GM10266 (cell line): ENCODE measurements around the gene AP1G2.
"Not testable (repeated sequence)": the region's sequence is repeated elsewhere in the genome, so short reads cannot be mapped to it uniquely, and the experiment has no call there.

Experiments
- DNase-seq: peaks from one replicate; pipeline ENCODE4 v3.0.0; 2012; ENCODE audit errors: extremely low spot score
- CTCF ChIP-seq: IDR thresholded peaks from 2 replicates; pipeline ENCODE4 v1.5.1; 2012; ENCODE audit warnings: mild to moderate bottlenecking, low read depth; ENCODE audit not compliant: control insufficient read depth, insufficient read depth; ENCODE audit errors: missing control alignments

The AP1G2 gene

GRCh38 chr14:23610090-23610814, 42.7 kb upstream of the AP1G2 start:
- no peak for DNase-seq
- no peak for TF ChIP-seq CTCF

GRCh38 chr14:23609411-23610089, 42.0 kb upstream of the AP1G2 start:
- not testable (repeated sequence) for DNase-seq

GRCh38 chr14:23609001-23609400, 41.4 kb upstream of the AP1G2 start:
- no peak for TF ChIP-seq CTCF

GRCh38 chr14:23608454-23608853, 40.9 kb upstream of the AP1G2 start:
- DNase-seq: no peak
- no peak for TF ChIP-seq CTCF

More at GRCh38 chr14:23609001-23609400, 41.4 kb upstream of the AP1G2 start:
- DNase-seq: no peak

- TF ChIP-seq CTCF: no peak
- peak; percentile 70 for DNase-seq
These were observed 38.5 kb upstream of the AP1G2 start for GRCh38 chr14:23605931-23606585.

- DNase-seq: no peak
- TF ChIP-seq CTCF: no peak
These were observed 37.1 kb upstream of the AP1G2 start for GRCh38 chr14:23604675-23605170.

- TF ChIP-seq CTCF: no peak
- no peak for DNase-seq
These were observed 36.6 kb upstream of the AP1G2 start for GRCh38 chr14:23604148-23604547.
